Right ventricle myocardium inferior (tissue), 1 donor: ENCODE measurements around the gene DCTN4. TPM values are rescaled to one million over a fixed set of nuclear protein-coding genes. Genes with fewer than 3 reads are reported as not detected.

Source experiments
- ATAC-seq: fragments of 200-7000 bp; cut with Tn5 transposase; one replicate; pipeline ENCODE4 v1.9.1; 2020; ENCODE audit warnings: mild to moderate bottlenecking, moderate library complexity
- DNase-seq: peaks from one replicate; pipeline ENCODE4 v3.0.0; 2021; ENCODE audit errors: missing footprints
- intact Hi-C: fragments of 100-400 bp; cut with DNase I; formaldehyde crosslinking; loops from one replicate; pipeline ENCODE4 v1.11.0; 2022
- total RNA-seq: library from RNA; stranded (reverse); fragmentation: NEBNext Ultra II Directional; extraction: Animal tissue kit (Norgen Biotek cat#: 25700); gene quantifications from one replicate; pipeline ENCODE4 v1.2.1, GENCODE V29; 2021
- donor health status: DM: no; HTN: yes; CAD: no; lungs with severe emphysema.

DCTN4 gene
- total RNA-seq, 1 donor from 2014 or later = 46.4 TPM

DNA sequence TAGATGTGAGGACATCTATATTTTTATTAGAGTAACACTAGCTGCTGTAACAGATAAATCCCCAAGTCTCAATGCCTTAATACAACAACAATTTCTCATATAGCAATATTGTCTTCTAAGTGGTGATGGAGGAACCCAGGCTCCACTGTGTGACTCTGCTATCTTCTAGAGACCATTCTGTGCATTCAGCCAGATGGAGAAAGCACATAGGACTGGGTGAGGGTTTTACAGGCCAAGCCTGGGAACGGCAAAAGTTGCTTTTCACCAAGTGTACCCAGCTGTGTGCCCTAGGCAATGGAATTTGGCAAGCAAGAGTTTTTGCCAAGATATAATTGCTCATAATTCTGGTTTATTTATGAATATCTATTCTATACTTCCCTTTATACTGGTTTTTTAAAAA lies 69.7 kb downstream of the DCTN4 start:
- DNase-seq = no peak
- intact Hi-C loops = no loop called here
- ATAC-seq = no peak

DNA sequence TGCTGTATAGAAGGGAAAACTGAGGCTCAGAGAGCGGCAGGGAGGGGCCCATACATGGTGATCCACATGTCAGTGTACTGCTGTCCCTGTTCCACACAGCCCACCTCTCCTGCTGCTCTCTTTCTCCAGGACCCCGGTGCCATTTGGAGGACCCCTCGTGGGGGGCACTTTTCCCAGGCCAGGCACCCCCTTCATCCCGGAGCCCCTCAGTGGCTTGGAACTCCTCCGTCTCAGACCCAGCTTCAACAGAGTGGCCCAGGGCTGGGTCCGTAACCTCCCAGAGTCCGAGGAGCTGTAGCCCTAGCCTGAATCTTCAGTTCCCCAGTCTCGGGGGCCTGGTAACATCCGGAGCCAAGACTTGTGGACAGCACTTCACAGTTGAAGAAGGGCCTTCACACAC lies 82.2 kb downstream of the DCTN4 start:
- ATAC-seq (no peak), DNase-seq (no peak)
- intact Hi-C loops = no loop called here

DNA sequence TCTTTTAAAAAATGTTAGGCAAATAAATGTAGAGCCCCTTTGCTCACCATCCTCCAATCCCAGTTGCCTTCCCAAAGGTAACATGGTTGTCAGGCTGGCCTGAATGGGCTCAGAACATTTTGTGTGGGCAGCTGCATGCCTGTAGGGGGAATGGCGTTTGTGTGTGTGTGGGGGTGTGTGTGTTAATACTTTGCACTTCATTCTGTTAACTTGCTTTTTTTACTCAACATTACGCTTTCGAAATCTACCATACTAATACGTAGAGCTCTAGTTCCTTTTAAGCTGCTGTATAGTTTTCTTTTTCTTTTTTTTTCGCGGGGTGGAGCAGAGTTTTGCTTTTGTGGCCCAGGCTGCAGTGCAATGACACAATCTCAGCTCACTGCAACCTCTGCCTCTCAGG lies 83.7 kb downstream of the DCTN4 start:
- DNase-seq (no peak), ATAC-seq (no peak)
- intact Hi-C loops = no loop called here

DNA sequence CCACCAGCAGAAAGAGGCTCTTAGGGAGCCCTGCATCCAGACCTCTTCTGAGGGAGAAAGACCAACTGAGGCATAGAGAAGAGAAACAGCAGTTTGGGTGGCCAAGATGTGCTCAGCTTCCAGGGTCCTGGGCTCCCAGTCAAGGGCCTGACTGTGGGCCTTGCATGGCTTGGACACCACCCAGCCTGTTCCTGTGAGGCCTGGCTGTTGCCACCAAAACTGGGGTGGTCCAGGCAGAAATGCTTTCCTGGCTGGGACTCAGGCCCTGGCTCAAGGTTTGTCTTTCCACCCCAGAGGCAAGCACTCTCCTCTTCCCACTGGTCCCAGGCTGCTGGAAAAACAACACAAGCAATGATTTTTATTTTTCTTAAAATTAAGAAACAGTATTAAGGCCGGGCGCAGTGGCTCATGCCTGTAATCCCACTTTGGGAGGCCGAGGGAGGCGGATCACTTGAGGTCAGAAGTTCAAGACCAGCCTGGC lies 84.4 kb downstream of the DCTN4 start:
- DNase-seq (peak; percentile 82), ATAC-seq (peak; percentile 71)
- intact Hi-C loops = loop anchor here (5.0 kb wide), 1 partner anchor 112 kb away; no protein-coding TSS in a partner anchor

DNA sequence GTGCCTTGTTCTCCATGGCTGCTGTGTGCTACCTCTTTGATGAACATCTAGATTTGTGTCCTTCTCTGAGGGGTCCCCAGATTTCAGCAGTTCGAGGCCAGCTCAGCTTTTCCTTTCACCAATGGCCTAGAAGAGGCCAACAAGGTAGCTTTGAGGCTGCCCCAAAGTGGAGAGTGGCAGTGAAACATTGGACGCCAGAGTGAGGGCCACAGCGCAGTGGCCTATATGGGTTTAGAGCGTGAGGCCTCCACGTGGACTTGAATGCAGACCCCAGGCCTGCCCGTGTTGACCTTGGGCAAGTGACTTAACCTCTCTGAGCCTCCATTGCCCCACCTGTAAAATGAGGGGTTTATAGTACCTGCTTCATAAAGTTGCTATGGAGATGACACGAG lies 85.9 kb downstream of the DCTN4 start:
- ATAC-seq = no peak
- no peak for DNase-seq
- intact Hi-C loops = loop anchor here (5.0 kb wide), 1 partner anchor 111 kb away; no protein-coding TSS in a partner anchor

DNA sequence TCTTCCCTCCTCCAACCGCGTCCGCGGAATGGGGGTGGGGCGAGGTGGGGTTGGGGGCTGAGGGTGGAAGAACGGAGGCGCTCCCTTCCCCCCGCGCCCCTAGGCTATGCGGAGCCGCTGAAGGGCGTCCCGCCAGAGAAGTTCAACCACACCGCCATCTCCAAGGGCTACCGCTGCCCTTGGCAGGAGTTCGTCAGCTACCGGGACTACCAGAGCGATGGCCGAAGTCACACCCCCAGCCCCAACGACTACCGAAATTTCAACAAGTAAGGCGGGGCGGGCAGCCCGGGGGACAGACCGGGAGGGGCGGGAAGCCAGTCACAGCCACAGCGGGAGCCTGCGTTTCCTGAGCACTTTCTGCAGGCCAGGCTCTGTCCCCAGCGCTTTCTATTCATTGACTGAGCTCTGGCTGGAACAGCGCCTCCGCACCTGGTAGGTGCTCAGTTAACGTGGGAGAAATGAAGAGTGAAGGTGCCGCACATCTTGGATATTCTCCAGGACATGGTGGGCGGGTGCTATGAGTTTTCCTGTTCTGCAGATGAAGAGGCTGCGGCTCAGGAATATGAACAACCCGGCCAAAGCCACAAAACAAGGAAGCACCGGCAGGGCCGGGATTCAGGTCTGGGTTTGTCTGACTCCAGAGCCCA lies 86.5 kb downstream of the DCTN4 start:
- no peak for DNase-seq
- ATAC-seq = peak; percentile 17
- intact Hi-C loops = loop anchor here (5.0 kb wide), 1 partner anchor 110 kb away; no protein-coding TSS in a partner anchor

DNA sequence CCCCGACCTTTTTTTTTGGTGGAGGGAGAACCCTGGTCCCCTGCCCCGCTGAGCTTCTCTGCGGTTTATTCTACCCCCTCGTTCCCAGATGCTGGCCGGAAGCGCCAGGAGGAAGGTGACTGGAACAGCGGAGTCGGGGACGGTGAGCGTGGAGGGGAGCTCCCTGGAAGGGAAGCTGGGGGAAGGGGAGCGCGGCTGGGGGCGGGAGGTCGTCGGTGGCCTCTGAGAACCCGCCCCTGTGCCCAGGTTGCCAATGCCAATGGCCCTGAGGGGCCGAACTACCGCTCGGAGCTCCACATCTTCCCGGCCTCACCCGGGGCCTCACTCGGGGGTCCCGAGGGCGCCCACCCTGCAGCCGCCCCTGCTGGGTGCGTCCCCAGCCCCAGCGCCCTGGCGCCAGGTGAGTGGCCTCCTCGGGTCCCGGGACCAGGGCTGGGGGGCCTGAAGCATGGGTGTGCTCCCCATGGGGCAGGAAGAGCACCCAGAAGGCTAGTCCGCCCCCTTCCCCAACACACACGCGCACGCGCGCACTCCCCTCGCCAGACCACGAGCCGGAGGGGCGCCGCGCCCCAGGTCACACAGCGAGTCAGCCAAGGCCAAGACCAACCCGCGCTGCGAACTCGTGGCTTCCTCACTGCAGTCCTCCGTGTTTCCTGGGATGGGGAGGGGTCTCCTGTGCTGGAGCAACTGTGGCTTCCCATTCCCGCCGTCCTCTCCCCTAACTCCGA lies 87.1 kb downstream of the DCTN4 start:
- ATAC-seq (no peak), DNase-seq (no peak)
- intact Hi-C loops = loop anchor here (5.0 kb wide), 1 partner anchor 109 kb away; no protein-coding TSS in a partner anchor

DNA sequence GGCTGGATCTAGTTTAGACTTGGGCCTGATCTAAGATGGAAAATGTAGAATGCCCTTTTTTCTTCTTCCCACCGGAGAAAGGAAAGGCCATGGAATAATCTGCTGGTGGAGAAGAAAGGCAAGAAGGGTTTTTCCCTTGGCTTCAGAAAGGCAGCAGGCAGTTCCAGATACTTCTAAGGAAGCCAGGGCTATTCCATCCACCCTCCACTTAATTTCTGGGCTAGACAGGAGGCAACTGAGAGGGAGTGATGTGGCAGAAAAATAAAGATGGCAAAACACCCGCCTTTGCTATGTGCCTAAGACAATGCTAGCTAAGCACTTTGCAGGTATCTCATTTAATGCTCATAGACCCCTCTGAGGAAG lies 87.9 kb downstream of the DCTN4 start:
- DNase-seq (no peak), ATAC-seq (no peak)
- intact Hi-C loops = loop anchor here (5.0 kb wide), 1 partner anchor 109 kb away; no protein-coding TSS in a partner anchor

DNA sequence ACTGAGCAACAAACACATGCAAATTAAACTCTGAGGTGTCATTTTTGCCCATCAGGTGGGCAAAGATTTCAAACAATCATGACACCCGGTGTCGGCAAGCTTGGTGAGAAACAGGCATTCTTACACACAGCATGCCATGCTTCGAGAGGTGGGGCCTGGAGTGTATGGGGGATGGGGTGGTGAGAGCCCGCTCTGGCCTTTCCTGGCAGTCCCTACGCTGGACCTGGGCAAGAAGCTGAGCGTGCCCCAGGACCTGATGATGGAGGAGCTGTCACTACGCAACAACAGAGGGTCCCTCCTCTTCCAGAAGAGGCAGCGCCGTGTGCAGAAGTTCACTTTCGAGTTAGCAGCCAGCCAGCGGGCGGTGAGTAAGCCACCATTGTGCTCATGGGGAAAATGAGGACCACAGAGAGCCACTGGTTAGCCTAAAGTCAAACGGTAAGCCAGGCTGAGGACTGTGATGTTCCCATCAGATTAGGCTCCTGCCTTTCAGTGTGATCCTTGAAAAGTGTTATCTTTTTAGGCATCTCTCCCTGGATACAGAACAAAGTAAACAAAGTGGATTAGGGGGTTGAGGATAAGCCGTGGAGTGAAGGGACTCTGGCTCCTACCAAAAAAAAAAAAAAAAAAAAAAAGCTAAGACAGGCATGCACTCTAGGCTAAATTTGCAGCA lies 88.4 kb downstream of the DCTN4 start:
- ATAC-seq = no peak

DNA sequence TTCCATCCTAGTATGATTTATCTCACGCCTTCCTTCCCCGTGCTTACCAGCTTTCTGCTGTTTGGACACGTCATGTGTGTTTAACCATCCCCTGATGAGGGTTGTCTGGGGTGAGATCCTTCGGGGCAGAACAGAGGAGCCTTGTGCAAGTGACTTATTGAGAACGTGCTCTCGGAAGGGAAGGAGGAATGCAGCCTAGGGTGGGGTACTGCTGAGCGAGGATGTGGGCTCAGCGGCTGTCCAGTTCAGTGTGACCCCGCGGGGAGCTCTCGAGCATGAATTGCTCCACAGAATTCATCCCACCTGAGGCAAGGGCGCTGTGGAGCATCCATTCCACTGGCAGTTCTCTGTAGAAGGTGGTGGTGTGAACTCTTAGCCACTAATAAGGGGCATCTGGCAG lies 93.8 kb downstream of the DCTN4 start:
- DNase-seq = no peak
- ATAC-seq = no peak
- intact Hi-C loops = no loop called here

More for the DNA sequence above, 88.4 kb downstream of the DCTN4 start:
- no peak for DNase-seq
- intact Hi-C loops = loop anchor here (5.0 kb wide), 1 partner anchor 108 kb away; no protein-coding TSS in a partner anchor

DNA sequence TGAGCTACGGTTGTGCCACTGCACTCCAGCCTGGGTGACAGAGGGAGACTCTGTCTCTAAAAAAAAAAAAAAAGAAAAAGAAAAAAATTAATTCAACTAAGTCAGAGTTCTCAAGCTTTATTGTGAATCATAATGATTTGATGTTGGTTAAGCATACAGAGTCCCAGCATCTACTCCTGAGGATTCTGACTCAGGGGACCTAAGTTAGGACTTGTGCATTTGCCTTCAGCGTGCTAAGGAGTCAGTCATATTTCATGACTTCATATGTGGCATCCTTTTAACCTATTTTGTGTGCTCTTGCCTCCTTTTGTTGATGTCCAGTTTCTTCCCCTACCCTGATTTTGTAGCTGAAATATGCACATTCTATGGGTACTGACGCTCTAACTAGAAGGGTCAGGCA lies 94.9 kb downstream of the DCTN4 start:
- no peak for DNase-seq
- intact Hi-C loops = no loop called here
- no peak for ATAC-seq

DNA sequence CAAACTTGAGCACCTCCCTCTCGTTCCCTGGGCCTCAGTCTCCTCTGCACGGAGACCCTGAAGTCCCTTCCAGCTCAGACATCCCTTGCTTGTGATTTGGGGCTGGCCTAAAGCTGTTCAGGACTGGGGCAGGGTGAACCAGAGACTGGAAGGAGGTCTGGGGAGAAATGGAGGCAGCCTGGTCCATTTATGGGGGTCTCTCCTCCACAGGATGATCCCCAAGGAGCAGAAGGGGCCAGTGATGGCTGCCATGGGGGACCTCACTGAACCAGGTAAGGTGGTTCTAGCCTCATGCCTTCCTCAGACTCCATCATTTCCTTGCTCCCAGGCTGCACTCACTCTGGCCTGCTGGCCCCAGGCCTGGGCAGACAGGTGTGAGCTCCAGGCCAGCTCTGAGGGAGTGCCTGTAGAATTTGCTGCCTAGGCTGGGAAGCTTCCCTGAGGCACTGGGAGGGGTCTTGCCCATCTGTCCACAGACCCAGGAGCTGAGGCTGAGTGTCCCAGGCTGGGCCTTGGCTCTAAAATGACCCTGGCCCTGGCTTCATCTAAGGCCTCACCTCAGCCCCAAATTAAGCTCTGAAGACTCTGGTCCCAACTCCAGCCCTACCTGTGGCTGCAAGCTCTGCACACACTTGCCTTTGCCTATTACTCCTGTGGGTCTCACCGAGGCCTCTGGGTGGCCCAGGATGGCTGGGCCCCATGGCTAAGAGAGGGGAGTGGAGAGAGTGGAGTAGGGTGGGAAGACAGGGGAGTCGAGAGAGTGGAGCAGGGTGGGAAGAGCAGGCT lies 95.9 kb downstream of the DCTN4 start:
- no peak for ATAC-seq
- intact Hi-C loops = no loop called here
- DNase-seq = no peak

DNA sequence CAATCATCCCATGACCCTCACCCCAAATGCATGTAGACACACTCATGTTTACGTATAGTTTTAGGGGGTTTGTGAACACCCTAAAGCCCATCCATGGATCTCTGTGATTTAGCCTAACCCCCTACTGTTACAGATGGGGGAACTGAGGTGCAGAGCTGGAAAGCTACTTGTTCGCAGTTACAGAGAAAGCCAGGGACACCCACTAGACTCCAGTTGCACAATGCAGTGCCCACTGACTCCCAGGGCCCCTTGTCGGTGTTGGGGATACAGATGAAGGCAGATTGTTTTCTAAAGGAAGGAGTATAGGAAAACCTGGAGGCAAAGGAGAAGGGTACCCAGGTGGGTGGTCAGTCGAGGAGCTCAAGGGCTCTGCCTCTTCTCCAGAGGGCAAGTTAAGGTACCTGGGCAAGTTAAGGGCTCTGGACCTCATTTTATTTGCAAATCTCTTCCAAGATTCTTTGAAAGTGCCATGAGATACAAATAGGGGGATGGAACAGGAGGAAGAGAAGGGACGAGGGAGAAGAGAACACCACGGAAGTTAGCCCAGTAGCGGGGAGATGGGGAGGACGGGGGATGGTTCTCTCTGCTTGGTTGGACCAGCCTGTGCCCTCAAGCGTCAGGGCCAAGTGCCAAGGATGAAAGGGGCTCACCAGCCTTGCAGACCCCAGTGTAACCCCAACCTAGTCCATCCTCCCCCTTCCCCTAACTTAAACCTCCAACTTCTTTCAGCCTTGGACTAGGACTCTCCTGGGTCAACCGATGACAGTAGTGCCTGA lies 96.8 kb downstream of the DCTN4 start:
- ATAC-seq (no peak), DNase-seq (no peak)
- intact Hi-C loops = no loop called here

DNA sequence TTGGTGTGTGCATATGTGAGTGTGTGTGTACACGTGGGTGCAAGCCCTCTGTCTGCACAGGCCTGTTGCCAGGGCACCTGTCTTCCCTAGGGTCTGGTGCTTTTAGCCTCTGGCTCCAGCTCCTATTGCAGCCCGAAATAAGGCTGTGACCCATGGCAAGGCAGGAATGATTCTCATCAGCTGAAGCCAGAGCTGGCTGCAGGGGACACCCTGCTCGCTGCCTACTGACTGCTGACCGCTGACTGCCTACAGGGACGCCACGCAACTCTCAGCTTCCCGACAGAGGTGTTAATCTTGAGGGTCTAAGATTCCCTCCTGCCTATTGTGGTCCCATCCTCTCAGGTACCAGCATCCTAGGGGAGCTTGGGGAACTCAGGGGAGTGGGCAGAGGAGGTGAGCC lies 97.7 kb downstream of the DCTN4 start, which contains the start of gene MYOZ3:
MYOZ3 (plus strand) TSS at position 166 of the 400 bp plus-strand sequence. CDS start 1,691 bp downstream, outside the sequence.
- DNase-seq = no peak
- intact Hi-C loops = no loop called here
- no peak for ATAC-seq

DNA sequence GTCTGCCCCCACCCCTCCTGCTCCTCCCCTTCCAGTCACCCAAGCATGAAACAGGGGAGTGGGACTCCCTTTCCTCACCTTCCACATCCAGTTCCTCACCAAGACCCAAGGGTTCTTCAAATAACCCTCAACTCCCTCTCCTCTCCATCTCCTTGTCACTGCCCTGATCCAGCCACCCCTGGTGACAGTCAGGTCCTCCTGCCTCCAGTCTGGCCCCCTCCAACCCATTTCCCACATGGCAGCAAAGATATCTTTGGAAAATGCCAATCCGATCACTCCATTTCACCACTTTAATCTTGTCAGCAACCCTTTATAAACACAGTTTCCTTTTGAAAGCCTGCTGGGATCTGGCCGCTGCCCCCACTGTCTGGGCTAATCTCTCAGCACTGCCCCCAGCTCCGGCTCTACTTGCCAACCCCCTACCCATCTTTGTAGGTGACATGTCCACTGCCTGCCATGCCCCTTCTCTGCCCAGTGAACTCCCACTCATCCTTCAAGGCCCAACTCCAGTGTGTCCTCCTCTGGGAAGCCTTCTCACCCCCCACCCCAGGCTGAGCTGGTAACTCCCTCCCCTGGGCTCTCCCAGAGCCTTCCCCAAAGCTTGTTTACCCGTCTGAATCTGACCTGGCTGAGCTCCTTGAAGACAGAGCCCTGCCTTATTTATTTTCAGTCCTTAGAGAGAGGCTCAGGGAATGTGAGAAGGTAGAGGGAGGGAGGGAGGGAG lies 98.5 kb downstream of the DCTN4 start:
- ATAC-seq (no peak), DNase-seq (no peak)
- intact Hi-C loops = no loop called here

DNA sequence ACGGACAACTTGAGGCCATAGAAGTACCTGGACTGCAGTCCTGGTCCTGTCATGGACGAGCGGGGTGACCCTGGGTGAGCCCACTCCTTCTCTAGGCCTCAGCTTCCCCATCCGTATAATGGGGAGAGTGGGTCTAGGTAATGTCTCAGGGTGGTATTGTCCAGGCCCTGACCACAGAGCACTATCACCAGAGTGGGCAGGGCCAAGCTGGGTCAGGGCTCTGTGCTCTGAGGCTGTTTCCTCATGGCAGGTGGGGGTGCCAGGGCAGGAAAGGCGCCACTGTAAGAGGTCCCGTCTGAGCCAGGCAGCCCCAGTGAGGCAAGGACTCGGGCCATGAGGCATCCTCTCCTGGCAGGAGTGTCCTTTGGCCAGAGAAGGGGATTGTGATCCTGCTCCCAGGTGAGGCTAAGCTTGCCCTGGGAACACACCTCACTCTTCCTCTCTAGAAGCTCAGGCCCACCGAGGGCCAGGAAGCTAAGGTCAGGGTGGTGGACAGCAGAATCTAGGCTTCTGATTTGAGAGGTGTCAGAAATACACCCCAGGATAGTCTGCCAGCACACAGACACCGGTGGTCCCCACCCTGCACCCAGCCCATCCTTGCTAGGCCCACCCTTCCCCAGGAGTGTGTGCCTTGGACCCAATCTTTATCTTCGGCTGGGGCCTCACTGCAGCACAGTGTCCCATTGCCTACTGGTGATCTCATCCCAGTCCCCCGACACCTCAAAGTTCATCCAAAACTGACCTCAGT lies 99.3 kb downstream of the DCTN4 start:
- DNase-seq (no peak), ATAC-seq (no peak)
- intact Hi-C loops = loop anchor here (5.0 to 10.0 kb wide), 2 partner anchors 43 to 205 kb away; partner anchors contain the start of gene RBM22
